Common myeloid progenitor, CD34-positive (primary cell): Measurements from ENCODE around the gene SFXN5.

Experiments used
- CTCF ChIA-PET: fragments of 350-600 bp; sonication (Branson Sonifier 250); formaldehyde crosslinking; loops from one replicate; lab custom pipeline; 2021; ENCODE audit warnings: antibody characterized with exemption; lab: Charles Lee
- POLR2A ChIA-PET: fragments of 350-600 bp; sonication (Branson Sonifier 250); formaldehyde crosslinking; loops from one replicate; lab custom pipeline; 2021; ENCODE audit warnings: antibody characterized with exemption; lab: Charles Lee
- DNase-seq, 3 donors: peaks; one replicate each; pipeline versions ENCODE4 v3.0.0 to v3.0.0-alpha.2; 2013
- H3K27ac ChIP-seq, 2 experiments: 1 replicate in 1 of 2; 2 replicates in 1 of 2; pipeline ENCODE4 v1.7.0; 2013; ENCODE audit warnings: inconsistent platforms in 2 of 2, low read length in 2 of 2, mild to moderate bottlenecking in 2 of 2, low read depth in 1 of 2, moderate library complexity in 1 of 2; ENCODE audit not compliant: severe bottlenecking in 2 of 2, insufficient read depth in 1 of 2, poor library complexity in 1 of 2
- H3K27me3 ChIP-seq, 5 experiments: replicated peaks in 2 of 5; 1 replicate in 3 of 5; 2 replicates in 2 of 5; pipeline versions ENCODE4 v1.6.1 to v1.7.0; 2013; ENCODE audit warnings: low read length in 4 of 5, mild to moderate bottlenecking in 2 of 5, moderate library complexity in 2 of 5, inconsistent platforms in 1 of 5; ENCODE audit not compliant: insufficient read depth in 5 of 5, control insufficient read depth in 4 of 5
- H3K36me3 ChIP-seq, 4 experiments: 1 replicate in 2 of 4; 2 replicates in 2 of 4; pipeline versions ENCODE4 v1.6.1 to v1.7.0; 2013; ENCODE audit warnings: low read length in 3 of 4, control low read depth in 1 of 4, mild to moderate bottlenecking in 1 of 4; ENCODE audit not compliant: control insufficient read depth in 4 of 4, insufficient read depth in 4 of 4
- H3K4me1 ChIP-seq, 4 experiments: 1 replicate in 3 of 4; 2 replicates in 1 of 4; pipeline versions ENCODE4 v1.6.1 to v1.7.1; 2013; ENCODE audit warnings: low read length in 3 of 4, mild to moderate bottlenecking in 3 of 4, control low read depth in 1 of 4, inconsistent platforms in 1 of 4, moderate library complexity in 1 of 4; ENCODE audit not compliant: control insufficient read depth in 4 of 4, insufficient read depth in 4 of 4; ENCODE audit errors: control extremely low read depth in 1 of 4
- H3K4me3 ChIP-seq, 7 experiments: 1 replicate in 4 of 7; 2 replicates in 3 of 7; pipeline versions ENCODE4 v1.5.1 to v1.7.0; 2013; ENCODE audit warnings: mild to moderate bottlenecking in 7 of 7, low read length in 6 of 7, moderate library complexity in 6 of 7, inconsistent platforms in 2 of 7, low read depth in 2 of 7, control low read depth in 1 of 7; ENCODE audit not compliant: insufficient read depth in 4 of 7, control insufficient read depth in 1 of 7; ENCODE audit errors: extremely low read depth in 1 of 7
- H3K9me3 ChIP-seq, 5 experiments: 1 replicate in 4 of 5; 2 replicates in 1 of 5; pipeline versions ENCODE4 v1.6.1 to v1.7.1; 2013; ENCODE audit warnings: low read length in 4 of 5, mild to moderate bottlenecking in 2 of 5, inconsistent platforms in 1 of 5, low read depth in 1 of 5, moderate library complexity in 1 of 5; ENCODE audit not compliant: control insufficient read depth in 4 of 5, insufficient read depth in 2 of 5; ENCODE audit errors: control extremely low read depth in 1 of 5
- WGBS: methylation state at CpG from one replicate; pipeline ENCODE4 v1.1.5; 2013; ENCODE audit not compliant: insufficient coverage; 5-methylcytosine and 5-hydroxymethylcytosine counted together

SFXN5 gene

DNA sequence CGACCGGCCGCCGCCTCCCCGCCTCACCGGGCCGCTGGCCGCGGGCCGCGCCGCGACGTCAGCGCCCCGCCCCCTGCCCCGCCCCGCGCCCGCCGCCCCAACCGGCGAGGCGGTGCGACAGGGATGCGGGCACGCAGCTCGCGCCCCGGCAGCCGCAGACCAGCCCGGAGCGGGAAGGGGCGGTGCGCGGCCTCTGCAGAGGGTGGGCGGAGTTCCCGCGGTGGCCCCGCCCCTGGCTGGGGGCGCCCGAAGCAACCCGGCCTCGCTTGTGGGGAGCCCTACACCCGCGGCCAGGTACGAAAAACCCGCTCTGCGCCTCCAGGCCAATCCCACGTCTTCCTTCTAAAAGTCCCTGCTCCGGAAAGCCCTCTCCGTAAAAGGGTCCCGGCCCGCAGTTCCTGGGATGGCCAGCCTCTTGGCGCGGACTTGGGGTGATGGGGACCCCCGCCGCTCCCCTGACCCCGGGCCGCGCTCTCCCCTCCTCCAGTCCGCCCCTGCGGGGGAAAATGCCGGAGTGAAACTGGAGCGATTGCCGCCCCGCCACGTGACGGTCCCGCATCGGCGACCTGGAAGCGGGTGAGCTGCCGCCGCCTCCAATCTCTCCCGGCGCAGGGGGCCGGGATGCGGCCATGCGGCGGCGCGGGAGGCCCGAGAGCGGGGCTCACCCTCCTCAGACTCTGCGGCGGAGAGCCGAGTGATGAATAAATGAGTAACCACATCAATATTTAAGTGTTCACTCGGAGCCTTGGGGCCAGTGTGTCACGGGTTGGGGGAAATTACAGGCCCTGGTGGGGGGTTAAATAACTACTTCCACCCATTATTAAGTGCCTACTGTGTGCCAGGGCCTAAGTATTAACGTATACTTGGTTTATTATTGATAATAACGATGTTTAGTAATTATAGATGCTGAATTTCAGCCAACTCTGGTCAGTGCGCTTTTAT, 41.7 kb upstream of the SFXN5 start, which contains the start of gene RAB11FIP5:
Gene RAB11FIP5 (minus strand): TSS at position 36 of the 942 bp plus-strand sequence. CDS start 171 bp downstream, outside the sequence.
- Histone ChIP-seq H3K9me3 (no peaks in the 10 kb centered on the region), H3K36me3 (no peaks in the 10 kb centered on the region), H3K4me3 (peak within 1 kb of the TSS; percentile 52 to 78 (median 62)), H3K27me3 (peaks cover 9 to 41% (median 30%) of the 10 kb centered on the region in 5 experiments), H3K4me1 (peaks cover 0 to 26% (median 25%) of the 10 kb centered on the region in 4 experiments), H3K27ac (no peak within 1 kb of the TSS)
- CTCF ChIA-PET, result interaction anchor here (1.0 to 1.3 kb wide), 3 partner anchors 28 to 219 kb away, joined by 3 read pairs; no protein-coding TSS in a partner anchor
- under 1% methylated on average over 83 of the region's 93 CpGs for WGBS
- POLR2A ChIA-PET, result no interaction called here
- peak; percentile 71 to 85 (median 82) for DNase-seq

DNA sequence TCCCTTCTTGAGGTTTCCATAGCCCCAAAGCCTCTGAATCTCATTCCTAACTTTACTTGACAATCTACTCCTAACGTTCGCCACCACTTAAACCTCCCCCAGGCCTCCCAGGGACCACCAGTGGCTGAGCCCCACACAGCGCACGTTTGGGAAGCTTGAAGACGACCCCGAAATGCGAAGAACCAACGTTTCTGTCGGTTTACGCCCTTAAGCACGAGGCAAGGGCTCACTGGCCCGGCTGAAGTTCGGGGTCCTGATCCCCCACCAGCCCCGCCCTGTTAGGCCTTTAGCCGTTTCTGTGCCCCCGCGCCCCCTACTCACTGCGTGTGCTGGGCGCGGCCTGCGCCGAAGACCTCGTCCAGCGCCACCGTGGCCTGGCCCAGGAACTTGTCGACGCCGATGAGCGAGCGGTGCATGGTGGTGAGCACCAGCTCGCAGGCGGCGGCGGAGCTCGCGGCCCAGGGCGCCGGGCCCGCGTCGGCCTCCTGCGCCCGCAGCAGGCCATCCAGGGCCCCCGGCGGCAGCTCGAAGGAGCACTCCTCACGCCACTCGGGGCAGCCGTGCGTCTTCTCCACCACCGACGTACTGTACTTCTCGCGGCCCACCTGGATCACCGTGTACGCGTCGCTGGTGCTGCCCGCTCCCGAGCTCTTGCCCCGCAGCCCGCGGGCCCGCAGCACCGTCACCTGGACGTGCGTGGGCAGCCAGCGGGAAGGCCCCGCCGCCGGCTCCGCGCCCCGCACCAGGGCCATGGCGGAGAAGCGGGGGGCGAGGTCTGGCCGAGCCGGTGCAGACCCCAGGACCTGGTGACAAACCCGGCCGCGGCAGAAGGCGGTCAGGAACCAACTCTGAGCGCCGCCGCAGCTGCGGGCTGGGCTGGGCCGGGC, 40.8 kb upstream of the SFXN5 start:
- Histone ChIP-seq H3K36me3 (no peaks in the 10 kb centered on the region), H3K4me1 (peaks cover 0 to 26% (median 25%) of the 10 kb centered on the region in 4 experiments), H3K27me3 (peaks cover 9 to 41% (median 30%) of the 10 kb centered on the region in 5 experiments), H3K4me3 (peak overlapping the region; percentile 38 to 76 (median 58)), H3K9me3 (no peaks in the 10 kb centered on the region), H3K27ac (no peak overlapping the region)
- peak; percentile 29 to 72 (median 56) for DNase-seq
- CTCF ChIA-PET, result interaction anchor here (1.2 to 1.3 kb wide), 2 partner anchors 27 to 96 kb away, joined by 3 read pairs; no protein-coding TSS in a partner anchor
- POLR2A ChIA-PET, result no interaction called here
- WGBS, result 2% methylated on average over 66 of the region's 88 CpGs

DNA sequence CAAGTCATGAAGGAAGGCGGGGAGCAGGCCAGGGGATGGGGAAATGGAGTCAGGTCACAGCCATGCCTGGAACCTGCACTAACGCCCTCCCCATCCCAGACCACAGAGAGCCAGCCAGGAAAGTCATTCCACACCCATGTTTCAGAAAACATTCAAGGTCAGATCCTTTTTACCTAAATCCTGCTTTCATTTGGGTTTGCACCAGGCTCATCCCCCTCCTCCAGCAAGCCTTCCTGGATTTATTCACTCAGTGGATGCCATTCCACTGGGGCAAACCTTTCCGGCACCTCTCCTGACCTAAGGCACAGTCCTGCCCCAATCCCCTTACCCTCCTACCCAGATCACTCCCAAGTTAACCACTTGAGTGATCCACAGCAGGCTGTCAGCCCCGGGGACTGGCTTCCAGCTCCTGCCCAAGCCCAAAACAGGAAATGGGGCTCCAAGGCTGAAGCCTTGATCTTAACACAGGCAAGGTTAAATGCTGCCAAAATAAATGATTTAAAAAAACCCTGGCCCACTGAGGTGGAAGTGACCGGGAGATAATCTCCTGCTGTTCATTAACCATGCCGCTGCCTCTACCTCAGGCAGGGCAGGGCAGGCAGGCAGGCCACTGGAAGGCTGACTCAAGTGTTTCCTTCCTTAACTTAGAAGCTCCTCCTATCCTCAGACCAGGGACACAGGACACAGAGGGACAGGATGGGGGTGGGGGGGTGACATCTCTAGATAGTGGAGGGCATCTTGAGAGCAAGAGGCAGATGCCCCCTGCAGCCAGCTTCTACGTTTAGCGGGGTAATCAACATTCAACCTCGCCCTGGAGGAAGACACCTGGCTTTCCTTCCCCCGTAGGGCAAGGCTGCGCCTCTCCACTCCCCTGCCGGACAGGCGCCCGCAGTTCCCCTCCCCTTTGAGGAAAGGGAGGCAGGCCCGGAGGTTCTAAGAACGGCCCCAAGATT, 39.8 kb upstream of the SFXN5 start:
- WGBS, result 6% methylated on average over 12 of the region's 16 CpGs
- POLR2A ChIA-PET, result no interaction called here

DNA sequence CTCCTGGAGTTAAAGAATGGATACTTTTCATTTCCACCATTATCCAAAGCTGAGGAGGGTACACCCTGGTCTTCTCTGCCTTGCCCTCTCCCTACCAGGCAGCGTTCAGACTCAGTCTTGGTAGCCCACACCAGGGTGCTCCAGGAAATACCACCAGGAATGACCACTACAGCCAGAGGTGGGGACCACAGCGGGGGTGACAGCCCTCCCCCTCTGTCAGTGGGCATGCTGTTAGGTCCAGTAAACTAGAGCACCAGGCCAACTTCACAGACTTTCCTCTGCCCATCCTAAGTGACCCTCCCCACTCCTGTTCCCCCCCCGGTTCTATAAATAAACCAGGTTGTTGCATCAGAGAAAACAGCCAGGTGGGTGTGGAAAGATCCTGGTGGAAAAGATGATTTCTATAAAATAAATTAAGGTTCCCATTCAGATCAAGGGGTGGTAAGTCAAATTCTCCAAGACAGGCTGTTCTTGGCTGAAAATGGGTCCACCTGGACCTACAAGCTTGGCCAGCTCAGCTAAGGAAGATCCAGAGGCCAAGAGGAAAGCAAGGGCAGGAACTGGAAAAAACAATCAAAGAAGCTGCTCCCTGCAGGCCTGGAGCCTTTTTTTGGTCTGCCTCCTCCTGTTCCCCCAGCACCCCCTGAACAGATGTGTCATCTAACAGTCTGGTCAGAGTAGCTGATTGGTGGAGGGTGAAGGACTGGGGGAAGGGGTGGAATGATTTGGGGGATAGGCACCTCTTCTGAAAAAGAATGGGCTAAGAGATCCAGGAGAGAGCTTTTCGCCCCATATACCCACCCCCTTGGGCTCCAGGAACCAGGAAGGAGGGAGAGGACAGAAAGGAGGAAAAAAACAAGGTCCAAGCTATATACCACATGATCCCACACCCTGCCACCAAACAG, 38.9 kb upstream of the SFXN5 start:
- ChIA-PET CTCF (interaction anchor here (0.6 to 1.8 kb wide), 7 partner anchors 10 to 67 kb away, joined by 3 to 8 read pairs (median 3); no protein-coding TSS in a partner anchor), POLR2A (no interaction called here)
- Histone ChIP-seq H3K9me3 (no peaks in the 10 kb centered on the region), H3K36me3 (no peaks in the 10 kb centered on the region), H3K4me3 (no peak overlapping the region), H3K4me1 (peaks cover 0 to 27% (median 26%) of the 10 kb centered on the region in 4 experiments), H3K27me3 (peaks cover 9 to 41% (median 30%) of the 10 kb centered on the region in 5 experiments), H3K27ac (no peak overlapping the region)
- 100% methylated on average over 2 of the region's 4 CpGs for WGBS
- DNase-seq, result no peak

More for the DNA sequence above, 39.8 kb upstream of the SFXN5 start:
- peaks cover 0 to 27% (median 26%) of the 10 kb centered on the region in 4 experiments for H3K4me1 ChIP-seq
- CTCF ChIA-PET, result interaction anchor here (0.5 to 1.8 kb wide), 5 partner anchors 19 to 97 kb away, joined by 3 to 8 read pairs (median 3); no protein-coding TSS in a partner anchor
- H3K27ac ChIP-seq, result peak overlapping the region in 1 of 2 experiments; percentile 26
- no peaks in the 10 kb centered on the region for H3K9me3 ChIP-seq
- H3K36me3 ChIP-seq, result no peaks in the 10 kb centered on the region
- DNase-seq, result peak; percentile 8 to 62 (median 39)
- peak overlapping the region in 5 of 7 experiments; percentile 32 to 76 (median 58) for H3K4me3 ChIP-seq
- peaks cover 9 to 41% (median 30%) of the 10 kb centered on the region in 5 experiments for H3K27me3 ChIP-seq

DNA sequence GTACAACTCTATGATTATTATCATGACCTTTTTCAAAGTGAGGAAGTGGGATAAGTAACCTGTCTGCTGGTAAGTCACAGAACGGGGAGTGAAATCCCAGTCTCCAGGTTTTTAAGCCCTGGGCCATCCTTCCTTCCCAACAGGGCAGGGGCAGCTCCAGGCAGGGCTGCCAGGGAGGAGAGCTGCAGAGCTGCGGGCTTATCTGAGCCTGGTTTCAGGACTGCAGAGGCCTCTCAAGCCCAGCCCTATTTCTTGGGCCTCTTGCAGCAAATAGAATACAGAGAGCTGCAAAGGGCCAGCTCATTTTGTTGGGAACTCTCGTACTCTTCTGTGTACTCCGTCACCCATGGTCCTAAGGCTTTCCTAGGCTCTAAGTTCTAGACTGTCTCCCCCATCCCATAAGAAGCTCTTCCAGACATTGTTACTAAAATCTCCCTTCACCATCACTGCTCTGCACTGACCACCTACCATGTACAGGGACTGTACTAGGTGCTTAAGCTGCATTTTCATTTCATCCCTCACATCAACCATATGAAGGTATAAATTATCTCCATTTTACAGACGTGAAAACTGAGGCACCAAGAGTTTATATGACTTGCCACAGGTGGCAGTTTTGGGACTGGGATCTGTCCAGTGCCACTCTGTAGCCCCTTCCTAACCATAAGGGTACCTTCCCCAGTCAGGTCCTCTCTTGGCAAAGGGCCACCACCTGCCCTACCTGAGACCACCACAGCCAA, 38.1 kb upstream of the SFXN5 start:
- Histone ChIP-seq H3K9me3 (no peaks in the 10 kb centered on the region), H3K27ac (no peak overlapping the region), H3K4me3 (no peak overlapping the region), H3K4me1 (peaks cover 0 to 27% (median 26%) of the 10 kb centered on the region in 4 experiments), H3K27me3 (peaks cover 9 to 37% (median 30%) of the 10 kb centered on the region in 5 experiments), H3K36me3 (no peaks in the 10 kb centered on the region)
- CTCF ChIA-PET, result interaction anchor here (0.6 to 1.8 kb wide), 6 partner anchors 10 to 68 kb away, joined by 3 to 8 read pairs (median 4); no protein-coding TSS in a partner anchor
- POLR2A ChIA-PET, result no interaction called here
- no peak for DNase-seq
- 90% methylated on average over 5 of the region's 5 CpGs for WGBS
